Measurements from ENCODE around the gene SLCO4A1.

SLCO4A1 gene

DNA sequence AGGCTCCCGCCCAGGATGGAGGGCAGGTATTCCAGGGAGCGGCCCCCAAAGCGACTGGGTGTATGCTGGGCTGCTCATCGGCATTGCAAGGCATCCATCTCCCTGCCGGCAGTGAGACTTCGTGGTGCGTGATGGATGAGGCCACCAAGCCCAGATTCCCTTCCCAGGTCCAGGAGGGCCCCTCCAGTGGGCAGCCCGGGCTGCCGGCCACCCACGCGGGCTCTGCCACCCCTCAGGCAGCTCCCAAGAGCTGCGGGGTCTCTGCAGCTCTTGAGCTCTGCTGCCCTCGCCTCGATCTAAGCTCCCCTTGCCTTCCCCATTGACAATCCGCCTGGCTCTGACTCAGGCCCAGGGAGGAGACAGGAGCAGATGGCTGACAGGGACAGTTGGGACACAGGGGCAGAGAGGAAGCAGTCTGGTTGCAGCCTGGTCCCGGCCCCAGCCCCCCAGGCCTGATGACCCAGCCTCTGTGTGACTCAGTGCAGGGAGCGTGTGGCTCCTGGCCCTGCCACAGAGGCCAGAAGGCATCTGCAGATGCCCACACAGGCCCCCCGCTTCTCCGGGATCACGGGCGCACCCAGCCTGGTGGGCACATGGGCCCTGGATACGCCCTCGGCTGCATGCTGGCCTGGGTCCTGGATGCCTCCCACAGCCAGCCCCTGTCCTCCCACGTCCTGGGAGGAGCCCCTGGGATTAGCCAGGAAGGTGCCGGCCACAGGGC lies 33.0 kb downstream of the SLCO4A1 start:
- Histone ChIP-seq H3K4me1 (no peaks in the 10 kb centered on the region), H3K9me3 (ENCODE audit: control insufficient read depth, low read length) (peaks cover 6% of the 10 kb centered on the region), H3K27me3 (ENCODE audit: control insufficient read depth, insufficient read depth, low read length) (no peaks in the 10 kb centered on the region), H3K4me2 (ENCODE audit: low read length) (no peak overlapping the region), H3K79me2 (no peaks in the 10 kb centered on the region), H2AFZ (no peak overlapping the region), H3K4me3 (ENCODE audit: low read depth, low read length) (no peak overlapping the region), H3K27ac (no peak overlapping the region), H3K36me3 (ENCODE audit: control insufficient read depth, insufficient read depth, low read length) (no peaks in the 10 kb centered on the region), H3K9ac (no peak overlapping the region)
- TF ChIP-seq, protein P1, sequence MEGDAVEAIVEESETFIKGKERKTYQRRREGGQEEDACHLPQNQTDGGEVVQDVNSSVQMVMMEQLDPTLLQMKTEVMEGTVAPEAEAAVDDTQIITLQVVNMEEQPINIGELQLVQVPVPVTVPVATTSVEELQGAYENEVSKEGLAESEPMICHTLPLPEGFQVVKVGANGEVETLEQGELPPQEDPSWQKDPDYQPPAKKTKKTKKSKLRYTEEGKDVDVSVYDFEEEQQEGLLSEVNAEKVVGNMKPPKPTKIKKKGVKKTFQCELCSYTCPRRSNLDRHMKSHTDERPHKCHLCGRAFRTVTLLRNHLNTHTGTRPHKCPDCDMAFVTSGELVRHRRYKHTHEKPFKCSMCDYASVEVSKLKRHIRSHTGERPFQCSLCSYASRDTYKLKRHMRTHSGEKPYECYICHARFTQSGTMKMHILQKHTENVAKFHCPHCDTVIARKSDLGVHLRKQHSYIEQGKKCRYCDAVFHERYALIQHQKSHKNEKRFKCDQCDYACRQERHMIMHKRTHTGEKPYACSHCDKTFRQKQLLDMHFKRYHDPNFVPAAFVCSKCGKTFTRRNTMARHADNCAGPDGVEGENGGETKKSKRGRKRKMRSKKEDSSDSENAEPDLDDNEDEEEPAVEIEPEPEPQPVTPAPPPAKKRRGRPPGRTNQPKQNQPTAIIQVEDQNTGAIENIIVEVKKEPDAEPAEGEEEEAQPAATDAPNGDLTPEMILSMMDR (IDR thresholded peaks at IDR 0.05), result no peak

DNA sequence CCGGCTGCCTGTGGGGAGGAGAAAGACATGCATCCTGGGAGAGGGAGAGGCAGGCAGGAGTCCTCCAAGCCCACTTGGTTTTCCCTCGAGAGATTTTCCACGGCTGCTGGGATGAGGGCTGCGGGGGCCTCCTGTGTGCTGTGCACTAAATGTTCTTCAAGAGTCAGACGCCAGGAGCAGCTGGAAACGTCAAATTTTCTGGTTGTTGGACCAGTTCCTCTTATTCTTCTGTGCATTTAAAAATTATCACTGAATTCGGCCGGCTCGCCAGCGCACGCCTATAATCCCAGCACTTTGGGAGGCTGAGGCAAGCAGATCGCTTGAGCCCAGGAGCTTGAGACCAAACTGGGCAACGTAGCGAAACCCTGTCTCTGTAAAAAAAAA lies 33.6 kb downstream of the SLCO4A1 start:
- Histone ChIP-seq H3K27me3 (ENCODE audit: control insufficient read depth, insufficient read depth, low read length) (no peaks in the 10 kb centered on the region), H3K36me3 (ENCODE audit: control insufficient read depth, insufficient read depth, low read length) (no peaks in the 10 kb centered on the region), H3K9ac (no peak overlapping the region), H3K79me2 (no peaks in the 10 kb centered on the region), H3K4me2 (ENCODE audit: low read length) (no peak overlapping the region), H3K4me1 (no peaks in the 10 kb centered on the region), H2AFZ (no peak overlapping the region), H3K9me3 (ENCODE audit: control insufficient read depth, low read length) (peaks cover 6% of the 10 kb centered on the region), H3K4me3 (ENCODE audit: low read depth, low read length) (no peak overlapping the region), H3K27ac (no peak overlapping the region)
- TF ChIP-seq, protein P1 (IDR thresholded peaks at IDR 0.05), result no peak

- Histone ChIP-seq H3K4me1 (no peaks in the 10 kb centered on the region), H3K79me2 (no peaks in the 10 kb centered on the region), H3K27ac (no peak overlapping the region), H3K27me3 (ENCODE audit: control insufficient read depth, insufficient read depth, low read length) (no peaks in the 10 kb centered on the region), H3K36me3 (ENCODE audit: control insufficient read depth, insufficient read depth, low read length) (no peaks in the 10 kb centered on the region), H2AFZ (no peak overlapping the region), H3K4me2 (ENCODE audit: low read length) (no peak overlapping the region), H3K9ac (no peak overlapping the region), H3K4me3 (ENCODE audit: low read depth, low read length) (no peak overlapping the region), H3K9me3 (ENCODE audit: control insufficient read depth, low read length) (peaks cover 6% of the 10 kb centered on the region)
- TF ChIP-seq, protein P1 (IDR thresholded peaks at IDR 0.05), result no peak
Observed at GRCh38 chr20:62676976-62677375, 34.7 kb downstream of the SLCO4A1 start.

GRCh38 chr20:62677678-62678077 lies 35.4 kb downstream of the SLCO4A1 start:
- Histone ChIP-seq H3K27me3 (ENCODE audit: control insufficient read depth, insufficient read depth, low read length) (no peaks in the 10 kb centered on the region), H3K27ac (no peak overlapping the region), H3K4me2 (ENCODE audit: low read length) (no peak overlapping the region), H3K4me3 (ENCODE audit: low read depth, low read length) (no peak overlapping the region), H3K9ac (no peak overlapping the region), H3K9me3 (ENCODE audit: control insufficient read depth, low read length) (peaks cover 6% of the 10 kb centered on the region), H3K36me3 (ENCODE audit: control insufficient read depth, insufficient read depth, low read length) (no peaks in the 10 kb centered on the region), H2AFZ (no peak overlapping the region), H3K79me2 (no peaks in the 10 kb centered on the region), H3K4me1 (no peaks in the 10 kb centered on the region)
- TF ChIP-seq, protein P1 (IDR thresholded peaks at IDR 0.05), result no peak

- no peak overlapping the region for H3K4me3 ChIP-seq (ENCODE audit: low read depth, low read length)
- no peak overlapping the region for H2AFZ ChIP-seq
- no peaks in the 10 kb centered on the region for H3K79me2 ChIP-seq
- no peaks in the 10 kb centered on the region for H3K27me3 ChIP-seq (ENCODE audit: control insufficient read depth, insufficient read depth, low read length)
- no peaks in the 10 kb centered on the region for H3K36me3 ChIP-seq (ENCODE audit: control insufficient read depth, insufficient read depth, low read length)
- peaks cover 6% of the 10 kb centered on the region for H3K9me3 ChIP-seq (ENCODE audit: control insufficient read depth, low read length)
- TF ChIP-seq, protein P1 (IDR thresholded peaks at IDR 0.05), result no peak
- no peak overlapping the region for H3K27ac ChIP-seq
- H3K4me1 ChIP-seq, result no peaks in the 10 kb centered on the region
- H3K9ac ChIP-seq, result no peak overlapping the region
- H3K4me2 ChIP-seq (ENCODE audit: low read length), result no peak overlapping the region
Observed at GRCh38 chr20:62678553-62678952, 36.2 kb downstream of the SLCO4A1 start.
